Stimulated activated CD4-positive, alpha-beta T cell treated with anti-CD3 and anti-CD28 coated beads, Interleukin-15, amount 100 ng/mL, for 24 hours (primary cell): ENCODE results near the gene TSPAN3.

Source experiments
- DNase-seq: peaks from one replicate; pipeline ENCODE4 v3.0.0-alpha.2; 2020

Gene TSPAN3

GRCh38 chr15:77021803-77022381 lies 49.0 kb downstream of the TSPAN3 start:
- DNase-seq, result peak; percentile 70

- DNase-seq, result no peak
These were observed 49.8 kb downstream of the TSPAN3 start for GRCh38 chr15:77021088-77021481.

GRCh38 chr15:77020348-77021087 lies 50.4 kb downstream of the TSPAN3 start:
- DNase-seq, result no peak

- DNase-seq, result peak; percentile 67
These were observed 51.2 kb downstream of the TSPAN3 start for GRCh38 chr15:77019521-77020331.

- no peak for DNase-seq
These were observed 52.0 kb downstream of the TSPAN3 start for GRCh38 chr15:77018796-77019505.

GRCh38 chr15:77017761-77018720 lies 52.9 kb downstream of the TSPAN3 start:
- DNase-seq, result no peak

- DNase-seq, result no peak
These were observed 53.7 kb downstream of the TSPAN3 start for GRCh38 chr15:77017091-77017660.

- DNase-seq, result no peak
These were observed 54.6 kb downstream of the TSPAN3 start for GRCh38 chr15:77016321-77016695.

GRCh38 chr15:77015646-77016320 lies 55.1 kb downstream of the TSPAN3 start:
- DNase-seq, result no peak

- peak; percentile 30 for DNase-seq
These were observed 56.5 kb downstream of the TSPAN3 start for GRCh38 chr15:77014132-77015081.

- peak; percentile 90 for DNase-seq
These were observed 57.2 kb downstream of the TSPAN3 start for GRCh38 chr15:77013776-77014131.

- DNase-seq, result peak; percentile 40
These were observed 58.0 kb downstream of the TSPAN3 start for GRCh38 chr15:77012868-77013267.

GRCh38 chr15:77012117-77012712 lies 58.7 kb downstream of the TSPAN3 start:
- DNase-seq, result no peak

GRCh38 chr15:77010857-77011256 lies 60.1 kb downstream of the TSPAN3 start:
- DNase-seq, result no peak

- no peak for DNase-seq
These were observed 60.6 kb downstream of the TSPAN3 start for GRCh38 chr15:77010312-77010686.

GRCh38 chr15:77009646-77010311 lies 61.1 kb downstream of the TSPAN3 start:
- DNase-seq, result no peak

GRCh38 chr15:77009176-77009575 lies 61.7 kb downstream of the TSPAN3 start:
- no peak for DNase-seq

- DNase-seq, result no peak
These were observed 66.7 kb downstream of the TSPAN3 start for GRCh38 chr15:77004189-77004588.
